ENCODE data around the gene TDO2.
"Not testable (repeated sequence)": the region's sequence is repeated elsewhere in the genome, so short reads cannot be mapped to it uniquely, and the experiment has no call there.

- not testable (repeated sequence) for TF ChIP-seq POLR2A (IDR thresholded peaks at IDR 0.05; ENCODE audit: low read depth, low read length); RAD21 (IDR thresholded peaks at IDR 0.05; ENCODE audit: low read length); CTCF (conservative IDR thresholded peaks at IDR 0.05; ENCODE audit: low read depth, low read length); NFE2L2 (IDR thresholded peaks at IDR 0.05; ENCODE audit: low read depth, low read length); RCOR1 (IDR thresholded peaks at IDR 0.05; ENCODE audit: insufficient replicate concordance, low read length); ELK1 (IDR thresholded peaks at IDR 0.05; ENCODE audit: borderline replicate concordance, low read depth, low read length); CHD1 (IDR thresholded peaks at IDR 0.05; ENCODE audit: low read depth, low read length); FOS (IDR thresholded peaks at IDR 0.05; ENCODE audit: low read depth, low read length); MXI1 (IDR thresholded peaks at IDR 0.05; ENCODE audit: borderline replicate concordance, low read depth, low read length); BHLHE40 (IDR thresholded peaks at IDR 0.05; ENCODE audit: low read depth, low read length); SMC3 (IDR thresholded peaks at IDR 0.05; ENCODE audit: low read depth, low read length); MAZ (IDR thresholded peaks at IDR 0.05; ENCODE audit: borderline replicate concordance, low read depth, low read length); CEBPB (IDR thresholded peaks at IDR 0.05; ENCODE audit: low read depth, low read length)
- TF ChIP-seq, protein P1, sequence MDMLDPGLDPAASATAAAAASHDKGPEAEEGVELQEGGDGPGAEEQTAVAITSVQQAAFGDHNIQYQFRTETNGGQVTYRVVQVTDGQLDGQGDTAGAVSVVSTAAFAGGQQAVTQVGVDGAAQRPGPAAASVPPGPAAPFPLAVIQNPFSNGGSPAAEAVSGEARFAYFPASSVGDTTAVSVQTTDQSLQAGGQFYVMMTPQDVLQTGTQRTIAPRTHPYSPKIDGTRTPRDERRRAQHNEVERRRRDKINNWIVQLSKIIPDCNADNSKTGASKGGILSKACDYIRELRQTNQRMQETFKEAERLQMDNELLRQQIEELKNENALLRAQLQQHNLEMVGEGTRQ (IDR thresholded peaks at IDR 0.05; ENCODE audit: low read depth, low read length): not testable (repeated sequence)
Measured at GRCh38 chr4:155898371-155898770, 5.1 kb upstream of the TDO2 start.

Measured in IMR-90 (cell line).